ENCODE results near the gene THADA.

- TF ChIP-seq, protein P1, sequence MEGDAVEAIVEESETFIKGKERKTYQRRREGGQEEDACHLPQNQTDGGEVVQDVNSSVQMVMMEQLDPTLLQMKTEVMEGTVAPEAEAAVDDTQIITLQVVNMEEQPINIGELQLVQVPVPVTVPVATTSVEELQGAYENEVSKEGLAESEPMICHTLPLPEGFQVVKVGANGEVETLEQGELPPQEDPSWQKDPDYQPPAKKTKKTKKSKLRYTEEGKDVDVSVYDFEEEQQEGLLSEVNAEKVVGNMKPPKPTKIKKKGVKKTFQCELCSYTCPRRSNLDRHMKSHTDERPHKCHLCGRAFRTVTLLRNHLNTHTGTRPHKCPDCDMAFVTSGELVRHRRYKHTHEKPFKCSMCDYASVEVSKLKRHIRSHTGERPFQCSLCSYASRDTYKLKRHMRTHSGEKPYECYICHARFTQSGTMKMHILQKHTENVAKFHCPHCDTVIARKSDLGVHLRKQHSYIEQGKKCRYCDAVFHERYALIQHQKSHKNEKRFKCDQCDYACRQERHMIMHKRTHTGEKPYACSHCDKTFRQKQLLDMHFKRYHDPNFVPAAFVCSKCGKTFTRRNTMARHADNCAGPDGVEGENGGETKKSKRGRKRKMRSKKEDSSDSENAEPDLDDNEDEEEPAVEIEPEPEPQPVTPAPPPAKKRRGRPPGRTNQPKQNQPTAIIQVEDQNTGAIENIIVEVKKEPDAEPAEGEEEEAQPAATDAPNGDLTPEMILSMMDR (IDR thresholded peaks at IDR 0.05; ENCODE audit: low read length) = no peak
- TF ChIP-seq EZH2 (IDR thresholded peaks at IDR 0.05; ENCODE audit: borderline replicate concordance, low read length) = no peak
These were observed 303.5 kb downstream of the THADA start for GRCh38 chr2:43292297-43292696.
